GM12878 (cell line): ENCODE measurements around the gene TENT4B. TPM values are rescaled to one million over a fixed set of nuclear protein-coding genes. Genes with fewer than 3 reads are reported as not detected.

Experiments used
- CBFB ChIP-seq: IDR thresholded peaks from 2 replicates; pipeline ENCODE4 v1.6.1; 2016; ENCODE audit warnings: antibody characterized with exemption, low read depth
- CREM ChIP-seq: IDR thresholded peaks from 2 replicates; pipeline ENCODE4 v1.6.1; 2014; ENCODE audit warnings: antibody characterized with exemption, low read depth
- EGR1 ChIP-seq, 2 experiments: IDR thresholded peaks; 1 replicate in 1 of 2; 2 replicates in 1 of 2; pipeline ENCODE4 v1.6.1; 2011 to 2012; ENCODE audit warnings: low read depth in 2 of 2, low read length in 2 of 2, borderline replicate concordance in 1 of 2, mild to moderate bottlenecking in 1 of 2, moderate library complexity in 1 of 2
- ESRRA ChIP-seq: IDR thresholded peaks from 2 replicates; pipeline ENCODE4 v1.6.1; 2012; ENCODE audit warnings: mild to moderate bottlenecking, low read length, improper control_type of control experiment
- EZH2 ChIP-seq: IDR thresholded peaks from 2 replicates; pipeline ENCODE4 v1.6.1; 2012; ENCODE audit warnings: low read depth, mild to moderate bottlenecking, control low read depth, inconsistent platforms, low read length, borderline replicate concordance; ENCODE audit not compliant: control insufficient read depth
- GABPA ChIP-seq: IDR thresholded peaks from 2 replicates; pipeline ENCODE4 v1.6.1; 2014; ENCODE audit warnings: antibody characterized with exemption, low read depth, mild to moderate bottlenecking, inconsistent platforms
- HCFC1 ChIP-seq: fragments of 150-350 bp; IDR thresholded peaks from 2 replicates; pipeline ENCODE4 v1.6.1; 2014; ENCODE audit warnings: low read length
- HDAC2 ChIP-seq: fragments of 200-600 bp; sonication (generic); IDR thresholded peaks from 2 replicates; pipeline ENCODE4 v1.6.1; 2017
- IKZF2 ChIP-seq, 2 experiments: fragments of 450-650 bp; IDR thresholded peaks; 2 replicates each; pipeline ENCODE4 v1.6.1; 2017; ENCODE audit warnings: mild to moderate bottlenecking in 2 of 2, moderate library complexity in 2 of 2
- MAX ChIP-seq: IDR thresholded peaks from 2 replicates; pipeline ENCODE4 v1.6.1; 2012; ENCODE audit warnings: low read depth, low read length, improper control_type of control experiment
- MEF2A ChIP-seq: IDR thresholded peaks from 2 replicates; pipeline ENCODE4 v1.6.1; 2011; ENCODE audit warnings: low read depth, mild to moderate bottlenecking, low read length, moderate library complexity; ENCODE audit not compliant: insufficient read depth
- MTA3 ChIP-seq: IDR thresholded peaks from 2 replicates; pipeline ENCODE4 v1.6.1; 2012; ENCODE audit warnings: low read length, inconsistent platforms, borderline replicate concordance
- PBX3 ChIP-seq: IDR thresholded peaks from 2 replicates; pipeline ENCODE4 v1.6.1; 2011; ENCODE audit warnings: mild to moderate bottlenecking, low read depth, low read length, moderate library complexity; ENCODE audit not compliant: insufficient replicate concordance
- POU2F2 ChIP-seq: IDR thresholded peaks from 3 replicates; pipeline ENCODE4 v1.6.1; 2011; ENCODE audit warnings: low read depth, mild to moderate bottlenecking, low read length, borderline replicate concordance
- RBBP5 ChIP-seq: fragments of 200-600 bp; sonication (generic); conservative IDR thresholded peaks from 2 replicates; pipeline ENCODE4 v1.6.1; 2016
- RCOR1 ChIP-seq: conservative IDR thresholded peaks from 2 replicates; pipeline ENCODE4 v1.6.1; 2012; ENCODE audit warnings: low read depth, low read length, improper control_type of control experiment
- RFX5 ChIP-seq: IDR thresholded peaks from 2 replicates; pipeline ENCODE4 v1.6.1; 2011; ENCODE audit warnings: low read depth, low read length, improper control_type of control experiment
- SRF ChIP-seq, 2 experiments: IDR thresholded peaks; 2 replicates each; pipeline ENCODE4 v1.6.1; 2011; ENCODE audit warnings: low read depth in 2 of 2, low read length in 2 of 2, mild to moderate bottlenecking in 1 of 2, moderate library complexity in 1 of 2
- TARDBP ChIP-seq: IDR thresholded peaks from 2 replicates; pipeline ENCODE4 v1.6.1; 2016; ENCODE audit warnings: borderline replicate concordance
- WRNIP1 ChIP-seq: IDR thresholded peaks from 2 replicates; pipeline ENCODE4 v1.6.1; 2011; ENCODE audit warnings: low read depth, low read length, improper control_type of control experiment, borderline replicate concordance
- polyA plus RNA-seq, 11 experiments: library from polyadenylated mRNA; depleted of rRNA in 4 of 11; unstranded in 6 of 11; stranded (reverse) in 5 of 11; fragments of >200 nt; fragmentation: Nextera tagmentation in 4 of 11; fragmentation: Illumina TruSeq in 1 of 11; extraction: Ambion mirVana in 4 of 11; extraction: Trizol in 1 of 11; gene quantifications; 1 replicate in 1 of 11; 2 replicates in 10 of 11; pipeline versions ENCODE4 v1.2.1 to v1.2.3, GENCODE V29; 2011 to 2016; ENCODE audit warnings: inconsistent platforms in 2 of 11, missing spikeins in 2 of 11, low read depth in 1 of 11
- total RNA-seq, 4 experiments: library from RNA; depleted of rRNA in 3 of 4; stranded (reverse); fragments of >200 nt in 3 of 4; fragmentation: Illumina TruSeq in 1 of 4; extraction: Trizol in 1 of 4; gene quantifications; 2 replicates each; pipeline versions ENCODE4 v1.2.1 to v1.2.3, GENCODE V29; 2013 to 2021
- TF ChIP-seq, protein P1 (sequence below): fragments of 450-650 bp; formaldehyde crosslinking; IDR thresholded peaks from 2 replicates; pipeline ENCODE4 v1.5.0; 2022; ENCODE audit warnings: mild to moderate bottlenecking, missing genetic modification characterization
- TF ChIP-seq, protein P2 (sequence below): fragments of 450-650 bp; IDR thresholded peaks from 2 replicates; pipeline ENCODE4 v1.6.1; 2017; ENCODE audit warnings: mild to moderate bottlenecking, moderate library complexity

Gene TENT4B
- total and polyA plus RNA-seq, 10 of the 15 experiments (the other 5 are each of a cell fraction or from before 2014, with no cell fraction given): 4.4 to 16.7 (median 10.8) TPM

GRCh38 chr16:50152351-50152806 is 727 bp upstream of the TENT4B start (continued):
- TF ChIP-seq EGR1 (IDR thresholded peaks at IDR 0.05; ENCODE audit: borderline replicate concordance in 1 of 2, low read depth in 2 of 2, low read length in 2 of 2) (0 out of 3 replicates have a peak, but pooled peaks of 1 of the 2 experiments have one; percentile 6), MTA3 (peak; percentile 68; the same call in 1 of the 2 replicates), RBBP5 (no peak), RCOR1 (0 out of 2 replicates have a peak, but pooled peaks have one; percentile 39), SRF (IDR thresholded peaks at IDR 0.05; ENCODE audit: low read depth in 2 of 2, low read length in 2 of 2) (no peak), HDAC2 (no peak), CREM (peak; percentile 76), GABPA (no peak), TARDBP (0 out of 2 replicates have a peak, but pooled peaks have one; percentile 70), MAX (peak; percentile 62; the same call in 1 of the 2 replicates), WRNIP1 (no peak), POU2F2 (peak; percentile 92), HCFC1 (0 out of 2 replicates have a peak, but pooled peaks have one; percentile 4), CBFB (peak; percentile 92), ESRRA (no peak), EZH2 (no peak), PBX3 (no peak), RFX5 (no peak), MEF2A (peak; percentile 71; the same call in 1 of the 2 replicates), IKZF2 (IDR thresholded peaks at IDR 0.05) (peak in 1 of 2 experiments; percentile 66; a peak in 2 of 4 replicates)
- TF ChIP-seq, protein P1, sequence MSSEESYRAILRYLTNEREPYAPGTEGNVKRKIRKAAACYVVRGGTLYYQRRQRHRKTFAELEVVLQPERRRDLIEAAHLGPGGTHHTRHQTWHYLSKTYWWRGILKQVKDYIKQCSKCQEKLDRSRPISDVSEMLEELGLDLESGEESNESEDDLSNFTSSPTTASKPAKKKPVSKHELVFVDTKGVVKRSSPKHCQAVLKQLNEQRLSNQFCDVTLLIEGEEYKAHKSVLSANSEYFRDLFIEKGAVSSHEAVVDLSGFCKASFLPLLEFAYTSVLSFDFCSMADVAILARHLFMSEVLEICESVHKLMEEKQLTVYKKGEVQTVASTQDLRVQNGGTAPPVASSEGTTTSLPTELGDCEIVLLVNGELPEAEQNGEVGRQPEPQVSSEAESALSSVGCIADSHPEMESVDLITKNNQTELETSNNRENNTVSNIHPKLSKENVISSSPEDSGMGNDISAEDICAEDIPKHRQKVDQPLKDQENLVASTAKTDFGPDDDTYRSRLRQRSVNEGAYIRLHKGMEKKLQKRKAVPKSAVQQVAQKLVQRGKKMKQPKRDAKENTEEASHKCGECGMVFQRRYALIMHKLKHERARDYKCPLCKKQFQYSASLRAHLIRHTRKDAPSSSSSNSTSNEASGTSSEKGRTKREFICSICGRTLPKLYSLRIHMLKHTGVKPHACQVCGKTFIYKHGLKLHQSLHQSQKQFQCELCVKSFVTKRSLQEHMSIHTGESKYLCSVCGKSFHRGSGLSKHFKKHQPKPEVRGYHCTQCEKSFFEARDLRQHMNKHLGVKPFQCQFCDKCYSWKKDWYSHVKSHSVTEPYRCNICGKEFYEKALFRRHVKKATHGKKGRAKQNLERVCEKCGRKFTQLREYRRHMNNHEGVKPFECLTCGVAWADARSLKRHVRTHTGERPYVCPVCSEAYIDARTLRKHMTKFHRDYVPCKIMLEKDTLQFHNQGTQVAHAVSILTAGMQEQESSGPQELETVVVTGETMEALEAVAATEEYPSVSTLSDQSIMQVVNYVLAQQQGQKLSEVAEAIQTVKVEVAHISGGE (CRISPR knock-in tag): no peak
- TF ChIP-seq, protein P2, sequence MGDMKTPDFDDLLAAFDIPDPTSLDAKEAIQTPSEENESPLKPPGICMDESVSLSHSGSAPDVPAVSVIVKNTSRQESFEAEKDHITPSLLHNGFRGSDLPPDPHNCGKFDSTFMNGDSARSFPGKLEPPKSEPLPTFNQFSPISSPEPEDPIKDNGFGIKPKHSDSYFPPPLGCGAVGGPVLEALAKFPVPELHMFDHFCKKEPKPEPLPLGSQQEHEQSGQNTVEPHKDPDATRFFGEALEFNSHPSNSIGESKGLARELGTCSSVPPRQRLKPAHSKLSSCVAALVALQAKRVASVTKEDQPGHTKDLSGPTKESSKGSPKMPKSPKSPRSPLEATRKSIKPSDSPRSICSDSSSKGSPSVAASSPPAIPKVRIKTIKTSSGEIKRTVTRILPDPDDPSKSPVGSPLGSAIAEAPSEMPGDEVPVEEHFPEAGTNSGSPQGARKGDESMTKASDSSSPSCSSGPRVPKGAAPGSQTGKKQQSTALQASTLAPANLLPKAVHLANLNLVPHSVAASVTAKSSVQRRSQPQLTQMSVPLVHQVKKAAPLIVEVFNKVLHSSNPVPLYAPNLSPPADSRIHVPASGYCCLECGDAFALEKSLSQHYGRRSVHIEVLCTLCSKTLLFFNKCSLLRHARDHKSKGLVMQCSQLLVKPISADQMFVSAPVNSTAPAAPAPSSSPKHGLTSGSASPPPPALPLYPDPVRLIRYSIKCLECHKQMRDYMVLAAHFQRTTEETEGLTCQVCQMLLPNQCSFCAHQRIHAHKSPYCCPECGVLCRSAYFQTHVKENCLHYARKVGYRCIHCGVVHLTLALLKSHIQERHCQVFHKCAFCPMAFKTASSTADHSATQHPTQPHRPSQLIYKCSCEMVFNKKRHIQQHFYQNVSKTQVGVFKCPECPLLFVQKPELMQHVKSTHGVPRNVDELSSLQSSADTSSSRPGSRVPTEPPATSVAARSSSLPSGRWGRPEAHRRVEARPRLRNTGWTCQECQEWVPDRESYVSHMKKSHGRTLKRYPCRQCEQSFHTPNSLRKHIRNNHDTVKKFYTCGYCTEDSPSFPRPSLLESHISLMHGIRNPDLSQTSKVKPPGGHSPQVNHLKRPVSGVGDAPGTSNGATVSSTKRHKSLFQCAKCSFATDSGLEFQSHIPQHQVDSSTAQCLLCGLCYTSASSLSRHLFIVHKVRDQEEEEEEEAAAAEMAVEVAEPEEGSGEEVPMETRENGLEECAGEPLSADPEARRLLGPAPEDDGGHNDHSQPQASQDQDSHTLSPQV: no peak
